Choroid plexus epithelial cell (primary cell): ENCODE data around the gene ABO.
"Not testable (repeated sequence)": the region's sequence is repeated elsewhere in the genome, so short reads cannot be mapped to it uniquely, and the experiment has no call there.

Experiments used
- DNase-seq: peaks from one replicate; pipeline ENCODE4 v3.0.0-alpha.2; 2010; ENCODE audit warnings: low read depth
- H3K4me3 ChIP-seq: 2 replicates; pipeline ENCODE4 v1.5.1; 2011; ENCODE audit warnings: low read depth, mild to moderate bottlenecking, control low read depth, low read length, moderate library complexity
- CTCF ChIP-seq: conservative IDR thresholded peaks from 2 replicates; pipeline ENCODE4 v1.5.1; 2011; ENCODE audit warnings: low read depth, mild to moderate bottlenecking, control low read depth, inconsistent platforms, low read length, moderate library complexity

Gene ABO

GRCh38 chr9:133304158-133304470, 29.1 kb upstream of the ABO start:
- TF ChIP-seq CTCF = no peak
- DNase-seq = no peak

GRCh38 chr9:133303266-133304157, 28.5 kb upstream of the ABO start:
- H3K4me3 ChIP-seq = no peak overlapping the region
- DNase-seq = no peak

More at GRCh38 chr9:133304158-133304470, 29.1 kb upstream of the ABO start:
- no peak overlapping the region for H3K4me3 ChIP-seq

GRCh38 chr9:133301253-133302230, 26.5 kb upstream of the ABO start:
- H3K4me3 ChIP-seq = no peak overlapping the region
- DNase-seq = no peak
- TF ChIP-seq CTCF = no peak

More at GRCh38 chr9:133303266-133304157, 28.5 kb upstream of the ABO start:
- no peak for TF ChIP-seq CTCF

GRCh38 chr9:133299996-133300395, 25.0 kb upstream of the ABO start:
- not testable (repeated sequence) for DNase-seq

GRCh38 chr9:133294257-133294656, 19.3 kb upstream of the ABO start:
- no peak for TF ChIP-seq CTCF
- DNase-seq = no peak
- no peak overlapping the region for H3K4me3 ChIP-seq

More at GRCh38 chr9:133299996-133300395, 25.0 kb upstream of the ABO start:
- not testable (repeated sequence) for H3K4me3 ChIP-seq

- no peak for DNase-seq
- no peak for TF ChIP-seq CTCF
- no peak overlapping the region for H3K4me3 ChIP-seq
Measured at GRCh38 chr9:133290751-133291302, 15.8 kb upstream of the ABO start.

GRCh38 chr9:133286523-133286922, 11.5 kb upstream of the ABO start:
- no peak overlapping the region for H3K4me3 ChIP-seq
- peak; percentile 55 for DNase-seq
- no peak for TF ChIP-seq CTCF
